GM19099 (cell line): ENCODE results near the gene CDH16.

ENCODE experiments used
- POLR2A ChIP-seq: IDR thresholded peaks from 3 replicates; pipeline ENCODE4 v1.6.1; 2011; ENCODE audit warnings: low read depth; ENCODE audit not compliant: insufficient read length; ENCODE audit errors: extremely low read depth

CDH16 gene

GRCh38 chr16:66918803-66919568 is at the start of gene CDH16:
TSS of gene CDH16 (minus strand) at chr16:66918885. CDS start at chr16:66918065, 820 bp downstream.
- TF ChIP-seq POLR2A: no peak

GRCh38 chr16:66964049-66964448 is 45.4 kb upstream of the CDH16 start:
- no peak for TF ChIP-seq POLR2A

GRCh38 chr16:66961914-66962313 is 43.2 kb upstream of the CDH16 start:
- no peak for TF ChIP-seq POLR2A

- TF ChIP-seq POLR2A: no peak
Measured at GRCh38 chr16:66961065-66961744, 42.5 kb upstream of the CDH16 start, which contains the start of gene CES3. TSS of gene CES3 (plus strand) at chr16:66961266. CDS start at chr16:66961308, 42 bp downstream.

- TF ChIP-seq POLR2A: no peak
Measured at GRCh38 chr16:66960270-66960669, 41.6 kb upstream of the CDH16 start.

- no peak for TF ChIP-seq POLR2A
Measured at GRCh38 chr16:66959704-66960161, 41.0 kb upstream of the CDH16 start.

- no peak for TF ChIP-seq POLR2A
Measured at GRCh38 chr16:66958857-66959703, 40.4 kb upstream of the CDH16 start.

- no peak for TF ChIP-seq POLR2A
Measured at GRCh38 chr16:66954097-66954659, 35.5 kb upstream of the CDH16 start.

GRCh38 chr16:66953462-66954096 is 34.9 kb upstream of the CDH16 start:
- TF ChIP-seq POLR2A: no peak

- no peak for TF ChIP-seq POLR2A
Measured at GRCh38 chr16:66952430-66953110, 33.9 kb upstream of the CDH16 start.

GRCh38 chr16:66950971-66951790 is 32.5 kb upstream of the CDH16 start:
- no peak for TF ChIP-seq POLR2A

GRCh38 chr16:66950437-66950836 is 31.8 kb upstream of the CDH16 start:
- no peak for TF ChIP-seq POLR2A

- no peak for TF ChIP-seq POLR2A
Measured at GRCh38 chr16:66949472-66949871, 30.8 kb upstream of the CDH16 start.
